Bronchial smooth muscle cell (primary cell): ENCODE results near the gene PGAM5. TPM values are rescaled to one million over a fixed set of nuclear protein-coding genes. Genes with fewer than 3 reads are reported as not detected.

Experiments
- total RNA-seq: library from RNA; depleted of rRNA; stranded (reverse); fragments of >200 nt; gene quantifications from 2 replicates; pipeline ENCODE4 v1.2.1, GENCODE V29; 2014

The PGAM5 gene
- 12.3 and 14.0 TPM in 2 replicates for total RNA-seq

DNA sequence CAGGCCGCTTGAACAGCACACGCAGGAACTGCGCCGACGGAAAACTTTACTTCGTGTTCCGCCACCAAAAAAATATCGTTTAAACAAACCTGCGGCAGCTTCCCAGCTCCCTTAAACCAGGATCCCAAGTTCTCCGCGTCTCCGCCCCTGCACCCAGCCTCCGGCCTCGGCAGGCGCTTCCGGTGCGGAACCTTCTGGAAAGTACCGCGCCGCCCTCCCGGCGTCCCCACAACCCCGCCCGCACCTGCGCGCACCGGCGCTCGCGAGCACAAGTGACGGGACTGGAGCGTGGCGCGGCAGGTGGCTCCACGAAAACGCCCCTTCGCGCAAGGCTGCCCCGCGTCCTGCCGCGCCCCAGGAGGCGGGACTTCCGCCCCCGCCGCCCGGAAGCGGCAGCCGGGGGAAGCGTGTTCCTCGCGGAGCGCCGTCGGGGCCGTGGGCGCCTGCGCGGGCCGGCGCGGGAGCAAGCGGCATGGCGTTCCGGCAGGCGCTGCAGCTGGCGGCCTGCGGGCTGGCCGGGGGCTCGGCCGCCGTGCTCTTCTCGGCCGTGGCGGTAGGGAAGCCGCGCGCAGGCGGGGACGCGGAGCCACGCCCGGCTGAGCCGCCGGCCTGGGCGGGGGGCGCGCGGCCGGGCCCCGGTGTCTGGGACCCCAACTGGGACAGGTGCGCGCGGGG lies at the start of gene PGAM5:
Gene PGAM5, plus strand, starts transcription at position 438 of the 675 bp plus-strand sequence. Its CDS starts 35 bp downstream, at position 473.

DNA sequence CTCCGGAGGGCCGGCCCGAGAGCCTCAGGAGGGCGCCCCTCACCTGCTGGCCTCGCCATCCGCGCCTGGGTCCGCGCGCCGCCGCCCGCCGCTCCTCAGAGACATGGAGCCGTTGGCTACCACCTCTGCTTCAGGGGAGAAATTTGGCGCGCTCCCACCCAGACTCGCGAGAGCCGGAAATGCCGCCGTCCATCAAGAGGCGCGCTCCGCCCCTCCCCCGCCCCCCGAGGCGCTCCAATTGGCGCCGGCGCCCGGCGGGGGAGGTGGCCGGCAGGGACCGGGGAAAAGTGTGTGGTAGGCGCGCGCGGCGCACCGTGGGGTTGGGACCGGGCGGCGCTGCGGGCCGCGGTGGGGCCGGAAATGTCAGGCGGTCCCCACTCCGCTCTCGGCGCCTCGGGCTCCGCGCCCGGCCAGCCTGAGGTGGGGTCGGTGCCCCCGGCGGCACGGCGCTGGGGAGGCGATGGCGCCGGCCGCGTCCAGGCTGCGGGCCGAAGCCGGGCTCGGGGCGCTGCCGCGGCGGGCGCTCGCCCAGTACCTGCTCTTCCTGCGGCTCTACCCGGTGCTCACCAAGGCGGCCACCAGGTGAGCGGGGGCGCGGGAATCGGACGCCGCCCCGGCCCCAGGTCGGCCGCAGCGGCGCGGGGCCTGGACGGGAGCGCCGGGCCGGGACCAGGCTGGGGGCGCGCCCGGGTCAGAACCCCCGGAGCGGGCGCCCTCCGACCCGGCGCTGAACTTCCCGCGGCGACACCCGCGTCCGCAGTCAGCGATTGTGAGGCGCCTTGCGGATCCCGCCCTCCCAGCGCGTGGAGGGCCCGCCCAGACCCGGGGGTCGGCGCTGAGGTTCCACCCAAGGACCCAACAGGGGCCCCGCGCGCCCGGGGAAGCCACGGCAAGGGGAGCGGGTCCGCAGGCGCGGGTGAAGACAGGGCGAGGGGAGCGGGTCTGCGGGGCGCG lies 23.2 kb upstream of the PGAM5 start, which contains the start of the genes POLE and PXMP2:
Gene POLE, minus strand, starts transcription at position 132 of the 954 bp plus-strand sequence. Its CDS starts 27 bp downstream, at position 105.
Gene PXMP2, plus strand, starts transcription at position 377 of the 954 bp plus-strand sequence. Its CDS starts 84 bp downstream, at position 461.

DNA sequence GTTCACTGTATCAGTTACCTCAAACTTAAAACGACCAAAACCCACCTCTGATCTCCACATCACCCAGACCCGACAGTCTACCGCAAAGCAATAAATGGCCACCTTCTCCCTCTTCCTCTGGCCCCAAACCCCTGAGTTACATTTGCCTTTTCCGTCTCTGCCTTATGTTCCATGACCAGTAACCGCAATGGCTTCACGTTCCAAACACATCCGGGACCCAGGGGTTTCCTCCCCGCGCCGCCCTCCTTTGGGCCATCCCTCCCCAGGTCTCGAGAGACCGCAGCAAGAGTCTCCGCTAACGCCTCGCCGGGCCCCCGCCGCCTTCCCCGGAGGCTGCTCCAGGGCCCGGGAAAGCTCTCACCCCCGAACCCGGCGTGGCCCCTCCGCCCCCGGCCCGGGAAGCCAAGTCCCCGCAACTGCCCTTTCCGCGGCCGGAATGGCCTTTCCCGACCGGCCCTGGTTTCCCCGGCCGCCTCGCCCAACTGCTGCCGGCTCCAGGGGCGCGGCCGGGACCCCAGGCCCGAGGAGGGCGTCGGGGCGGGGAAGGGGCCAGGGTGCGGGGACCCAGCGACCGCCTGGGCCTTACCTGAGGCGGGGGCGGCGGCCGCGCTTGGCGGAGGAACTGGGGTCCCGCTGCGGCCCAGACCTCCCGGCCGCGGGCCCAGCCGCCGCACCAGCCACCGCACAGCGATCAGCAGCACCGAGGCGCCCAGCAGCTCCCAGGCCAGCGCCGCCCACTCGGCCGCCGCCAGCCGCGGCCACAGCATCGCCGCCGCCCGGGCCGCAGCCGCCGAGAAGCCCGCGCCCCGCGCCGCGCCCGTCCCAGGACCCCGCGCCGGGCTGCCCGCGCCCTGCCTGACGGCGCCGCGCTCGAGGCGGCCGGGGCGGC lies 50.6 kb downstream of the PGAM5 start, which contains the start of gene ANKLE2:
Gene ANKLE2, minus strand, starts transcription at position 801 of the 889 bp plus-strand sequence. Its CDS starts 34 bp downstream, at position 767.

Other genes starting within 250 kb of the PGAM5 start
- 0.69 and 0.79 TPM in 2 replicates for gene FBRSL1, start 220.7 kb upstream of the PGAM5 start, total RNA-seq
- gene LRCOL1, start 100.3 kb upstream of the PGAM5 start, total RNA-seq: 0.16 TPM in 1 of 2 replicates, not detected in the other
- 0.16 and 0.26 TPM in 2 replicates for gene P2RX2, start 92.1 kb upstream of the PGAM5 start, total RNA-seq
- gene POLE, start 23.5 kb upstream of the PGAM5 start, total RNA-seq: 13.9 and 14.8 TPM in 2 replicates
- 16.4 and 16.7 TPM in 2 replicates for gene PXMP2, start 23.3 kb upstream of the PGAM5 start, total RNA-seq
- gene ANKLE2, start 51.0 kb downstream of the PGAM5 start, total RNA-seq: 44.4 and 66.4 TPM in 2 replicates
- gene GOLGA3, start 118.0 kb downstream of the PGAM5 start, total RNA-seq: 73.9 and 109 TPM in 2 replicates
- 22.9 and 24.0 TPM in 2 replicates for gene CHFR, start 176.8 kb downstream of the PGAM5 start, total RNA-seq
- gene ZNF605, start 245.5 kb downstream of the PGAM5 start, total RNA-seq: 8.8 and 9.4 TPM in 2 replicates